Liver (tissue), 3 donors: ENCODE measurements around the gene PAPPA2.

ENCODE experiments used
- NR2F2 ChIP-seq: IDR thresholded peaks from 2 replicates; pipeline ENCODE4 v1.6.1; 2016; ENCODE audit warnings: antibody characterized with exemption
- REST ChIP-seq: IDR thresholded peaks from 2 replicates; pipeline ENCODE4 v1.6.1; 2016; ENCODE audit warnings: antibody characterized with exemption, mild to moderate bottlenecking
- YY1 ChIP-seq: IDR thresholded peaks from 2 replicates; pipeline ENCODE4 v1.6.1; 2016; ENCODE audit warnings: antibody characterized with exemption, mild to moderate bottlenecking
- TF ChIP-seq, protein P1 (sequence below): fragments of 150-350 bp; IDR thresholded peaks from 2 replicates; pipeline ENCODE4 v1.5.1; 2017; ENCODE audit warnings: improper control_type of control experiment, low read depth, low read length; ENCODE audit not compliant: missing input control
- donor health status: healthy.
- donor health status: healthy.

DNA sequence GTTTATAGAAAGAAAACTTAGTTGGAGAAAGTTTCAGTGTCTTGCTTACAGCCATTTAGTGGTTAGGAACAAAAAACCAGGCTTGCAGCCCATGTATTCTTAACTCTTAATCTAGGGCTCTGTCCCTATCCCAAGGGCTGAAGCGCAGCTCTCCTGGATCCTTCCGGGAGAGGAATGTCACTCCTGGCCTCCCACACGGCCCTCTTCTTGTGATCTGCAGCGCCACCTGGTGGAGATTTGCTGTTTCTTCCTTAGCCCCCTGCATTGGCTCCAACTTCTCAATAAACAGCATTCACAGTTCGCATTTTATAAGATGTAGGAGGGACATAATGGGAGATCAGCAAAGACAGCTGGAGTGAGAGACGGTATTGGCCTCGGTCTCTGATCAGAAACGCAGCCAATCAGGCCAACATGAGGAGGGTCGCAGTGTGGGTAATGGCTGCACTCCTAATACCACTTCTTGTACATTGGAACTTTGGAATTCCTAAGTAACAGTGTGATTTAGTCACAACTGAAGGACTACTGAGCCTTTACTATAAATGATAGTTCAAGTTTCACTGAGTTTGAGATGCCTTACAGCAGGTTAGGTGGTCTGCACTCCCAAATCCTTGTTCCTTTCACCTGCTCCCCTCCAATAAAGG, 418.1 kb downstream of the PAPPA2 start:
- TF ChIP-seq YY1 (no peak), REST (no peak), NR2F2 (no peak)
- TF ChIP-seq, protein P1, sequence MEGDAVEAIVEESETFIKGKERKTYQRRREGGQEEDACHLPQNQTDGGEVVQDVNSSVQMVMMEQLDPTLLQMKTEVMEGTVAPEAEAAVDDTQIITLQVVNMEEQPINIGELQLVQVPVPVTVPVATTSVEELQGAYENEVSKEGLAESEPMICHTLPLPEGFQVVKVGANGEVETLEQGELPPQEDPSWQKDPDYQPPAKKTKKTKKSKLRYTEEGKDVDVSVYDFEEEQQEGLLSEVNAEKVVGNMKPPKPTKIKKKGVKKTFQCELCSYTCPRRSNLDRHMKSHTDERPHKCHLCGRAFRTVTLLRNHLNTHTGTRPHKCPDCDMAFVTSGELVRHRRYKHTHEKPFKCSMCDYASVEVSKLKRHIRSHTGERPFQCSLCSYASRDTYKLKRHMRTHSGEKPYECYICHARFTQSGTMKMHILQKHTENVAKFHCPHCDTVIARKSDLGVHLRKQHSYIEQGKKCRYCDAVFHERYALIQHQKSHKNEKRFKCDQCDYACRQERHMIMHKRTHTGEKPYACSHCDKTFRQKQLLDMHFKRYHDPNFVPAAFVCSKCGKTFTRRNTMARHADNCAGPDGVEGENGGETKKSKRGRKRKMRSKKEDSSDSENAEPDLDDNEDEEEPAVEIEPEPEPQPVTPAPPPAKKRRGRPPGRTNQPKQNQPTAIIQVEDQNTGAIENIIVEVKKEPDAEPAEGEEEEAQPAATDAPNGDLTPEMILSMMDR, result peak; percentile 85
